K562 (cell line): Measurements from ENCODE around the gene SOHLH1. TPM values are rescaled to one million over a fixed set of nuclear protein-coding genes. Genes with fewer than 3 reads are reported as not detected.

ENCODE experiments used
- CTCF ChIP-seq, 3 experiments: IDR thresholded peaks in 2 of 3; conservative IDR thresholded peaks in 1 of 3; 2 replicates each; pipeline ENCODE4 v1.5.1; 2011 to 2012; ENCODE audit warnings: low read length in 3 of 3, mild to moderate bottlenecking in 3 of 3, control low read depth in 2 of 3, improper control_type of control experiment in 1 of 3, inconsistent platforms in 1 of 3, low read depth in 1 of 3, mixed read lengths in 1 of 3, moderate library complexity in 1 of 3; ENCODE audit not compliant: insufficient read depth in 2 of 3
- UBTF ChIP-seq, 2 experiments: IDR thresholded peaks; 2 replicates each; pipeline ENCODE4 v1.6.1; 2012; ENCODE audit warnings: improper control_type of control experiment in 2 of 2, low read depth in 2 of 2, low read length in 2 of 2, borderline replicate concordance in 1 of 2
- ZBTB8A ChIP-seq: fragments of 450-650 bp; IDR thresholded peaks from 2 replicates; pipeline ENCODE4 v1.6.1; 2018; ENCODE audit warnings: mild to moderate bottlenecking, moderate library complexity; ENCODE audit not compliant: partially characterized antibody
- polyA plus RNA-seq, 8 experiments: library from polyadenylated mRNA; depleted of rRNA in 4 of 8; stranded (reverse) in 5 of 8; unstranded in 3 of 8; fragments of >200 nt; fragmentation: Nextera tagmentation in 2 of 8; fragmentation: Illumina TruSeq in 1 of 8; extraction: Ambion mirVana in 2 of 8; extraction: Trizol in 1 of 8; gene quantifications; 2 replicates each; pipeline versions ENCODE4 v1.2.1 to v1.2.3, GENCODE V29; 2011 to 2014; ENCODE audit warnings: inconsistent platforms in 1 of 8, missing spikeins in 1 of 8
- total RNA-seq, 7 experiments: library from RNA; depleted of rRNA in 6 of 7; stranded (reverse); fragments of >200 nt in 6 of 7; fragmentation: Illumina TruSeq in 2 of 7; extraction: Trizol in 2 of 7; gene quantifications; 2 replicates each; pipeline versions ENCODE4 v1.2.1 to v1.2.3, GENCODE V29; 2011 to 2021; ENCODE audit warnings: low replicate concordance in 1 of 7
- TF ChIP-seq, protein P1 (sequence below): fragments of 450-650 bp; IDR thresholded peaks from 2 replicates; pipeline ENCODE4 v1.6.1; 2016; ENCODE audit warnings: mild to moderate bottlenecking, moderate library complexity

Gene SOHLH1
- total and polyA plus RNA-seq, 9 of the 15 experiments (the other 6 are each of a cell fraction or from before 2014, with no cell fraction given): 0.17 to 0.41 (median 0.29) TPM; not detected in 6

DNA sequence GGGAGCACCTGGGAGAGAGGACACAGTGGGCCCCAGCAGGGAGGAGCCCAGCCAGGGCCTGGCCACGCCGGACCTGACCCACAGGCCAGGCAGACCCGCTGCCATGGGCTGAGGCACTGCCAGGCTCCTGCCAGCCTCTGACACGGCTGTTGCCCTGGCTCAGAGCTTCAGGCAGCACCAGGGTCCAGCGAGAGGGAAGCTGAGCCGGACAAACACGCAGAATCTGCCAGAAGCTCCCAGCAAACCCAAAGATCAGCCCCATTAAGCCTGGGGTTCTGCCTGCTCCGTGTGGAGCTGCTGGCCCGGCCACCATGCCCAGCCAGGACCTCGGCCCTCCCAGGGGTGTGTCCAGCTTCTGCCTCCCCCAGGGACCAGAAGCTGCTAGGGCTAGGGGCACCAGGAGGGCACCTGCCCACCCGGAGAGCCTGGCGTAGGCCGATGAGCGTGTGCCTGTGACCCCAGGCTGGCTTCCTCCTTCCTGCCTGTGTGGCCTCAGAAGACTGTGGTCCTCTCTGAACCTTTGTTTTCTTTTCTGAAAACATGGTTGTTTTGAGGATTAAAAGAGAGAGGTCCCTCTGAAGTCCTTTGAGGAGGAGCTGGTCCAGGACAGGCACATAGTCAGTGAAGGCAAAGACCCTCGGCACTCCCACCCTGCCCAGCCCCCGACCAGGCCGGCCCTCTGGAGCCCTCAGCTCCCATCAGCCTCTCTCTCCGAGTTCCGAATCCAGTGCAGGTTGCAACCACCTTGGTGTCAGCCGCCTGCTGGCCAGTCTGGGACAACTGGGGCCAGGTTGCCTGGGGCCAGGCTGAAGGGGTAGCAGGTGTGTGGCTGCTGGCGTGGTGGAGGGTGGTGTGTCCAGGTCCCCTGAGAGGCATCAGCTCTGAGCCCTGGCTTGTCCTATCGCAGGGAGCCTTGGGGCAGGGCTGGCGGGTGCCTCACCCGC lies 42.3 kb upstream of the SOHLH1 start (continued):
- TF ChIP-seq, protein P1, sequence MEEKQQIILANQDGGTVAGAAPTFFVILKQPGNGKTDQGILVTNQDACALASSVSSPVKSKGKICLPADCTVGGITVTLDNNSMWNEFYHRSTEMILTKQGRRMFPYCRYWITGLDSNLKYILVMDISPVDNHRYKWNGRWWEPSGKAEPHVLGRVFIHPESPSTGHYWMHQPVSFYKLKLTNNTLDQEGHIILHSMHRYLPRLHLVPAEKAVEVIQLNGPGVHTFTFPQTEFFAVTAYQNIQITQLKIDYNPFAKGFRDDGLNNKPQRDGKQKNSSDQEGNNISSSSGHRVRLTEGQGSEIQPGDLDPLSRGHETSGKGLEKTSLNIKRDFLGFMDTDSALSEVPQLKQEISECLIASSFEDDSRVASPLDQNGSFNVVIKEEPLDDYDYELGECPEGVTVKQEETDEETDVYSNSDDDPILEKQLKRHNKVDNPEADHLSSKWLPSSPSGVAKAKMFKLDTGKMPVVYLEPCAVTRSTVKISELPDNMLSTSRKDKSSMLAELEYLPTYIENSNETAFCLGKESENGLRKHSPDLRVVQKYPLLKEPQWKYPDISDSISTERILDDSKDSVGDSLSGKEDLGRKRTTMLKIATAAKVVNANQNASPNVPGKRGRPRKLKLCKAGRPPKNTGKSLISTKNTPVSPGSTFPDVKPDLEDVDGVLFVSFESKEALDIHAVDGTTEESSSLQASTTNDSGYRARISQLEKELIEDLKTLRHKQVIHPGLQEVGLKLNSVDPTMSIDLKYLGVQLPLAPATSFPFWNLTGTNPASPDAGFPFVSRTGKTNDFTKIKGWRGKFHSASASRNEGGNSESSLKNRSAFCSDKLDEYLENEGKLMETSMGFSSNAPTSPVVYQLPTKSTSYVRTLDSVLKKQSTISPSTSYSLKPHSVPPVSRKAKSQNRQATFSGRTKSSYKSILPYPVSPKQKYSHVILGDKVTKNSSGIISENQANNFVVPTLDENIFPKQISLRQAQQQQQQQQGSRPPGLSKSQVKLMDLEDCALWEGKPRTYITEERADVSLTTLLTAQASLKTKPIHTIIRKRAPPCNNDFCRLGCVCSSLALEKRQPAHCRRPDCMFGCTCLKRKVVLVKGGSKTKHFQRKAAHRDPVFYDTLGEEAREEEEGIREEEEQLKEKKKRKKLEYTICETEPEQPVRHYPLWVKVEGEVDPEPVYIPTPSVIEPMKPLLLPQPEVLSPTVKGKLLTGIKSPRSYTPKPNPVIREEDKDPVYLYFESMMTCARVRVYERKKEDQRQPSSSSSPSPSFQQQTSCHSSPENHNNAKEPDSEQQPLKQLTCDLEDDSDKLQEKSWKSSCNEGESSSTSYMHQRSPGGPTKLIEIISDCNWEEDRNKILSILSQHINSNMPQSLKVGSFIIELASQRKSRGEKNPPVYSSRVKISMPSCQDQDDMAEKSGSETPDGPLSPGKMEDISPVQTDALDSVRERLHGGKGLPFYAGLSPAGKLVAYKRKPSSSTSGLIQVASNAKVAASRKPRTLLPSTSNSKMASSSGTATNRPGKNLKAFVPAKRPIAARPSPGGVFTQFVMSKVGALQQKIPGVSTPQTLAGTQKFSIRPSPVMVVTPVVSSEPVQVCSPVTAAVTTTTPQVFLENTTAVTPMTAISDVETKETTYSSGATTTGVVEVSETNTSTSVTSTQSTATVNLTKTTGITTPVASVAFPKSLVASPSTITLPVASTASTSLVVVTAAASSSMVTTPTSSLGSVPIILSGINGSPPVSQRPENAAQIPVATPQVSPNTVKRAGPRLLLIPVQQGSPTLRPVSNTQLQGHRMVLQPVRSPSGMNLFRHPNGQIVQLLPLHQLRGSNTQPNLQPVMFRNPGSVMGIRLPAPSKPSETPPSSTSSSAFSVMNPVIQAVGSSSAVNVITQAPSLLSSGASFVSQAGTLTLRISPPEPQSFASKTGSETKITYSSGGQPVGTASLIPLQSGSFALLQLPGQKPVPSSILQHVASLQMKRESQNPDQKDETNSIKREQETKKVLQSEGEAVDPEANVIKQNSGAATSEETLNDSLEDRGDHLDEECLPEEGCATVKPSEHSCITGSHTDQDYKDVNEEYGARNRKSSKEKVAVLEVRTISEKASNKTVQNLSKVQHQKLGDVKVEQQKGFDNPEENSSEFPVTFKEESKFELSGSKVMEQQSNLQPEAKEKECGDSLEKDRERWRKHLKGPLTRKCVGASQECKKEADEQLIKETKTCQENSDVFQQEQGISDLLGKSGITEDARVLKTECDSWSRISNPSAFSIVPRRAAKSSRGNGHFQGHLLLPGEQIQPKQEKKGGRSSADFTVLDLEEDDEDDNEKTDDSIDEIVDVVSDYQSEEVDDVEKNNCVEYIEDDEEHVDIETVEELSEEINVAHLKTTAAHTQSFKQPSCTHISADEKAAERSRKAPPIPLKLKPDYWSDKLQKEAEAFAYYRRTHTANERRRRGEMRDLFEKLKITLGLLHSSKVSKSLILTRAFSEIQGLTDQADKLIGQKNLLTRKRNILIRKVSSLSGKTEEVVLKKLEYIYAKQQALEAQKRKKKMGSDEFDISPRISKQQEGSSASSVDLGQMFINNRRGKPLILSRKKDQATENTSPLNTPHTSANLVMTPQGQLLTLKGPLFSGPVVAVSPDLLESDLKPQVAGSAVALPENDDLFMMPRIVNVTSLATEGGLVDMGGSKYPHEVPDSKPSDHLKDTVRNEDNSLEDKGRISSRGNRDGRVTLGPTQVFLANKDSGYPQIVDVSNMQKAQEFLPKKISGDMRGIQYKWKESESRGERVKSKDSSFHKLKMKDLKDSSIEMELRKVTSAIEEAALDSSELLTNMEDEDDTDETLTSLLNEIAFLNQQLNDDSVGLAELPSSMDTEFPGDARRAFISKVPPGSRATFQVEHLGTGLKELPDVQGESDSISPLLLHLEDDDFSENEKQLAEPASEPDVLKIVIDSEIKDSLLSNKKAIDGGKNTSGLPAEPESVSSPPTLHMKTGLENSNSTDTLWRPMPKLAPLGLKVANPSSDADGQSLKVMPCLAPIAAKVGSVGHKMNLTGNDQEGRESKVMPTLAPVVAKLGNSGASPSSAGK: no peak
- TF ChIP-seq UBTF (IDR thresholded peaks at IDR 0.05; ENCODE audit: borderline replicate concordance in 1 of 2, low read depth in 2 of 2, low read length in 2 of 2) (peak in 1 of 2 experiments; percentile 22; a peak in 1 of 4 replicates), ZBTB8A (no peak), CTCF (IDR thresholded peaks at IDR 0.05 in 2 of 3, conservative IDR thresholded peaks at IDR 0.05 in 1 of 3; ENCODE audit: insufficient read depth in 2 of 3, low read depth in 1 of 3, low read length in 3 of 3) (peak in 2 of 3 experiments; percentile 12 to 25; a peak in 2 of 6 replicates)
